ENCODE data around the gene C16orf46. TPM values are rescaled to one million over a fixed set of nuclear protein-coding genes. Genes with fewer than 3 reads are reported as not detected.

Gene C16orf46
- 10 to 100 TPM in 2 of 4 donors, 1 to 10 TPM in 2; 3.1 to 14.2 (median 9.7) TPM for total RNA-seq

GRCh38 chr16:81077076-81077940 lies at the start of gene C16orf46:
Gene C16orf46 (minus strand): TSS chr16:81077238. CDS start chr16:81063955, 13,283 bp downstream.
- H3K9me3 ChIP-seq = no peaks in the 10 kb centered on the region

GRCh38 chr16:81123092-81123852 lies 46.2 kb upstream of the C16orf46 start:
- 89 to 94% methylated on average over 17 of the region's 17 CpGs for WGBS, 2 donors
- intact Hi-C loops (cut with DNase I) = no loop called here

More at GRCh38 chr16:81077076-81077940, at the start of gene C16orf46:
- H3K27ac ChIP-seq = peak within 1 kb of the TSS; percentile 88 to 96 (median 93)
- H3K4me3 ChIP-seq (replicated peaks in 1 of 3) = peak within 1 kb of the TSS; percentile 5 to 38 (median 14)
- H3K36me3 ChIP-seq = no peaks in the 10 kb centered on the region
- 8 to 30% methylated on average over 11 to 37 of the region's 59 CpGs for WGBS, 2 donors
- DNase-seq = peak; percentile 98
- intact Hi-C loops (cut with DNase I) = loop anchor here (2.0 to 10.0 kb wide), 3 partner anchors 19 to 73 kb away; partner anchors contain the start of genes CENPN, CMC2 and GCSH
- peaks cover 21 to 24% of the 10 kb centered on the region in 2 donors for H3K4me1 ChIP-seq
- no peaks in the 10 kb centered on the region for H3K27me3 ChIP-seq
- TF ChIP-seq POLR2A (IDR thresholded peaks at IDR 0.05) (peak; percentile 5 to 84), CTCF (IDR thresholded peaks at IDR 0.05) (peak in 2 of 6 experiments; percentile 6 to 12)

GRCh38 chr16:81121474-81121990 lies 44.5 kb upstream of the C16orf46 start:
- Histone ChIP-seq H3K36me3 (no peaks in the 10 kb centered on the region), H3K4me1 (peaks cover 0 to 5% of the 10 kb centered on the region in 2 donors), H3K27ac (no peak overlapping the region), H3K9me3 (no peaks in the 10 kb centered on the region), H3K4me3 (replicated peaks in 1 of 3) (no peak overlapping the region), H3K27me3 (no peaks in the 10 kb centered on the region)
- WGBS, 2 donors = 89 to 93% methylated on average over 16 of the region's 16 CpGs
- DNase-seq = no peak
- intact Hi-C loops (cut with DNase I) = no loop called here
- TF ChIP-seq POLR2A (IDR thresholded peaks at IDR 0.05) = no peak
- TF ChIP-seq CTCF (IDR thresholded peaks at IDR 0.05) = no peak

More at GRCh38 chr16:81123092-81123852, 46.2 kb upstream of the C16orf46 start:
- peaks cover 0 to 5% of the 10 kb centered on the region in 2 donors for H3K4me1 ChIP-seq
- H3K27me3 ChIP-seq = no peaks in the 10 kb centered on the region
- no peaks in the 10 kb centered on the region for H3K9me3 ChIP-seq
- DNase-seq = no peak
- H3K4me3 ChIP-seq (replicated peaks in 1 of 3) = no peak overlapping the region
- no peak overlapping the region for H3K27ac ChIP-seq
- no peak for TF ChIP-seq CTCF (IDR thresholded peaks at IDR 0.05)
- TF ChIP-seq POLR2A (IDR thresholded peaks at IDR 0.05) = no peak
- H3K36me3 ChIP-seq = no peaks in the 10 kb centered on the region

GRCh38 chr16:81117436-81117835 lies 40.4 kb upstream of the C16orf46 start:
- Histone ChIP-seq H3K27me3 (no peaks in the 10 kb centered on the region), H3K36me3 (no peaks in the 10 kb centered on the region), H3K4me3 (replicated peaks in 1 of 3) (no peak overlapping the region), H3K4me1 (peaks cover 0 to 5% of the 10 kb centered on the region in 2 donors), H3K27ac (no peak overlapping the region), H3K9me3 (no peaks in the 10 kb centered on the region)
- DNase-seq = no peak
- WGBS, 2 donors = 66 to 76% methylated on average over 9 to 10 of the region's 11 CpGs
- TF ChIP-seq POLR2A (IDR thresholded peaks at IDR 0.05) (no peak), CTCF (IDR thresholded peaks at IDR 0.05) (no peak)
- intact Hi-C loops (cut with DNase I) = no loop called here
